GM20000 (cell line): ENCODE results near the gene RTP2.
"Not testable (repeated sequence)": the region's sequence is repeated elsewhere in the genome, so short reads cannot be mapped to it uniquely, and the experiment has no call there.

ENCODE experiments used
- DNase-seq: peaks from one replicate; pipeline ENCODE4 v3.0.0; 2012; ENCODE audit warnings: low spot score
- TF ChIP-seq, protein P1 (sequence below): IDR thresholded peaks from 2 replicates; pipeline ENCODE4 v1.5.1; 2012; ENCODE audit warnings: mild to moderate bottlenecking, control low read depth; ENCODE audit errors: extremely low read depth, missing control alignments

Gene RTP2

DNA sequence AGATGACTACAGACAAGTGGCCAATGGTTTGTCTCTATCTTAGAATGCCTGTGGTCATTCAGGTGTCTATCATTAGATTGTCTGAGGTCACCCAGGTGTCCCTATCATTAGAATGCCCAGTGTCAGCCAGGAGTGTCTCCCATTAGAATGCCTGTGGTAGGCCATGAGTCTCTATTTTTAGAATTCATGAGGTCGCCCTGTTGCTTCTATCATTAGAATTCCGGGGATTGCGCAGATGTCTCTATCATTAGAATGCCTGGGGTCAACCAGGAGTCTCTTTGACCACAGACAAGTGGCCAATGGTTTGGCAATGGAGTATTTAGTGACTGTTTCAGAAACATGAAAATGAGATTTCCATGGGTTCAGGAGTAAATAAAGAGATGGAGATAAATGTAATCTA is 7.6 kb downstream of the RTP2 start:
- DNase-seq, result no peak

DNA sequence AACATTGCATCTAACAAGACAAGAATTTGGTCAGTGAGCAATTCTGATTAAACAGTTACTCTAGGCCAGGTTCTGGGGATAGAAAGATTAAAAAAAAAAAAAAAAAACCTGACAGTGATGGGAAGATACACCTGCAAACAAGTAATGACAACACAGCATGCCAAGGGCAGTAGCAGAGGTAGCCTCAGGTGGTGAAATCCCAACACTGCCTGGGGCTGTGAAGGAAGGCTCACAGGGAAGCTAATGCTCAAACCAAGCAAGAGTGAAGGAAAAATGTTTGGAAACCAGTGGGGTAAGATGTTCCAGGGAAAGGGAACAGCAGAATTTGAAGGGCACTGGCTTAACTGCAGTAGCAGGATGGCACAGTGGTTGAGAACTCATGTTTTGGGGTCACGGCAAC is 8.9 kb downstream of the RTP2 start:
- TF ChIP-seq, protein P1, sequence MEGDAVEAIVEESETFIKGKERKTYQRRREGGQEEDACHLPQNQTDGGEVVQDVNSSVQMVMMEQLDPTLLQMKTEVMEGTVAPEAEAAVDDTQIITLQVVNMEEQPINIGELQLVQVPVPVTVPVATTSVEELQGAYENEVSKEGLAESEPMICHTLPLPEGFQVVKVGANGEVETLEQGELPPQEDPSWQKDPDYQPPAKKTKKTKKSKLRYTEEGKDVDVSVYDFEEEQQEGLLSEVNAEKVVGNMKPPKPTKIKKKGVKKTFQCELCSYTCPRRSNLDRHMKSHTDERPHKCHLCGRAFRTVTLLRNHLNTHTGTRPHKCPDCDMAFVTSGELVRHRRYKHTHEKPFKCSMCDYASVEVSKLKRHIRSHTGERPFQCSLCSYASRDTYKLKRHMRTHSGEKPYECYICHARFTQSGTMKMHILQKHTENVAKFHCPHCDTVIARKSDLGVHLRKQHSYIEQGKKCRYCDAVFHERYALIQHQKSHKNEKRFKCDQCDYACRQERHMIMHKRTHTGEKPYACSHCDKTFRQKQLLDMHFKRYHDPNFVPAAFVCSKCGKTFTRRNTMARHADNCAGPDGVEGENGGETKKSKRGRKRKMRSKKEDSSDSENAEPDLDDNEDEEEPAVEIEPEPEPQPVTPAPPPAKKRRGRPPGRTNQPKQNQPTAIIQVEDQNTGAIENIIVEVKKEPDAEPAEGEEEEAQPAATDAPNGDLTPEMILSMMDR, result no peak
- DNase-seq, result no peak

More for the DNA sequence above, 7.6 kb downstream of the RTP2 start:
- TF ChIP-seq, protein P1, result no peak

DNA sequence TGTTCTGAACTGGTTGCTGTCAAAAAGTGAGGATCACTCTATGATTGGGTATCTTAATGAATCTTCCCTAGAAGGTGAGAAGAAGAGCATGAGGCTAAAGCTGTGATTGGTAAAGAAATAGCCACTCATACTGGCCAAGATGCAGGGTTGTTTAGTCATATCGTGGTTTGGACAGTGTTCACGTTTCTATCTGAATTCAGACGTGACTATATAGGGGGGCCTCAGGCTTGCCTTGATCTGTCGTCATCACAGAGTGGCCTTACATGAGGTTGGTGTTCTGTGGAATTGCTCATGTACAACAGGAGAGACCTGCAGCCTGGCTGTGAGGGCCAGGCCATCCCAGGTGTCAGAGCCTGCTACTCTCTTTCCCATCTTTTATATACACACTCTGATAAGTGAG is 12.4 kb downstream of the RTP2 start:
- TF ChIP-seq, protein P1, result no peak
- DNase-seq, result no peak

DNA sequence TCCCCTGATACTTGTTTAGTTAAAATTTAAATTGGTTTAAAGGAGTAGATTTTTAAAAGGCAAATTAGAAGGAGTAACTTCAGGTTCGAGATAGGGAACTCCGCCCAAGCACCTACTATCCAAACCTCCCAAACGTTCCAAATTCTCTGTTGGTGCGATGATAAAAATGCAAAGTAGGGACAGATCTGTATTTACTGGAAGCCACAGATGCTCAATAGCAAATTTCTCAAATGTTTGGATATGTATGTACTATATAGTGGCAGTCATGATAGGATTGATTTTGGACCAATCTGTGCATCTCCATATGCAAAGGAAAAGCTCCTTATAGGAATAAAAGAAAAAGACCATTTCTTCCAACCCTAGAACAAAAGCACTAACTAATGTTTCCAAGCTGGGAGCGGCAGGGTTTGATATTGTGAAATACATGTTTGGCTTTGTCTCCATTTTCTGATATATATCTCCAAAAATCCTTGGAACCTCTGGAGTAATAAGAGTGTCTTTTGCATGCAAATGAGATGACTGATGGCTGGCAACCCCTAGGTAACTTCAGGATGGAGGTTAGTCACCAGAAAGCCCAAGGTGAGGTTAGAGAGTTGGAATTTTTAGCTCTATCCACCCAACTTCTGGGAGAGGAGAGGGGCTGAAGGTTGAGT is 15.6 kb downstream of the RTP2 start:
- TF ChIP-seq, protein P1, result no peak
- DNase-seq, result no peak

DNA sequence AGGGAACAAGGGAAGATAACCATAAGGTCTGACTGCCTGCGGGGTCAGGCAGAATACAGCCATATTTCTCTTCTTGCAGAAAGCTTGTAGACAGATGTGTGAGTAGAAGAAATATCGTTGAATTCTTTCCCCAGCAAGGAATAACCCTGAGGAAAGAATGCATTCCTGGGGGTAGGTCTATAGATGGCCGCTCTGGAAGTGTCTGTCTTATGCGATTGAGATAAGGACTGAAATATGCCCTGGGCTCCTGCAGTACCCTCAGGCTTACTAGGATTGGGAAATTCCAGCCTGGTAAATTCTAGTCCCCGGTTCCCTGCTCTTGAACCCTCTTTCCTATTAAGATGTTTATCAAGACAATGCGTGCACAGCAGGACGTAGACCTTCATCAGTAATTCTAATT is 16.4 kb downstream of the RTP2 start:
- TF ChIP-seq, protein P1, result no peak
- no peak for DNase-seq

DNA sequence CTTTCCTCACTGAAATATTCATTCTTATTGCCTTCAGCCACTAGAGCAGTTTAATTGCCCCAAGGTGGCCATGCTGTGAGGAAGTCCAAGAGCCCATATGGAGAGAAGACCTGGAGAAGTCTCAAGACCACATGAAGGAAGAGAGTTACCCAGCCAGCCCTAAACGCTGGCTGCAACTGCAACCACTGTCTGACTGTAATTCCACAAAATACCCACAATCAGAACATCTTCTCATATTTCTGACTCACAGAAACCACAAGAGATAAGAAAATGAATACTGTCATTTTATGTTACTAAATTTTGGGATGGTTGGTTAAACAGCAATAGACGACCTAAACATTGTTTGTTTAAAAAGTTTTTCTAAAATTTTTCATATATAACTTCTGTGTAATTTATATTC is 17.5 kb downstream of the RTP2 start:
- TF ChIP-seq, protein P1, result no peak
- no peak for DNase-seq

DNA sequence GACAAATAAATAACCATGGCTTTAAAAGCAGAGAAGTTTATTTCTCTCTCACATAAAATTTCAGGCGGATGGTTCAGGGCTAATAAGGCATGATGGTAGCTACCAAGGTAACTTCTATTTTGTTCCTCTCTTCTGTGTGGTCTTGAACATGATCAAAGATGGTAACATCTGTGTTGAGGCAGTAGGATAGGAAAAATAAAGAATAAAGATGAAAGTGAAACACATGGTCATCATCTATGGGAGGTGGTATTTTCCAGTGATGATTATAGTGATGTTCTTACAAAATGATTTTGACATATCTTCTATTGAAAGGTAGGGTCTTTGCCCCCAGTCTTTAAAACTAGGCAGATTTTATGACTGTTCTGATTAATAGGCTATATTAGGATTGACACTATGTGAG is 17.9 kb downstream of the RTP2 start:
- DNase-seq, result no peak
- TF ChIP-seq, protein P1, result no peak

DNA sequence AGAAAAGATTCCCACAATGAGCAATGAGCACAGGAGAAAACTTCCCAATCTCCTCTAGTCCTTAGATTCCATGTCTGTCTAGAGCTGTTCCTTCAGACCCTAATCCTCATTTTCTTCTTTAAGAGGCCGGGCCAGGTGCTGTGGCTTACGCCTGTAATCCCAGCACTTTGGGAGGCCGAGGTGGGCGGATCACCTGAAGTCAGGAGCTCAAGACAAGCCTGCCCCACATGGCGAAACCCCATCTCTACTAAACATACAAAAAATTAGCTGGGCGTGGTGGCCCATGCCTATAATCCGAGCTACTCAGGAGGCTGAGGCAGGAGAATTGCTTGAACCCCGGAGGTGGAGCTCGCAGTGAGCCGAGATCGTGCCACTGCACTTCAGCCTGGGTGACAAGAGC is 20.6 kb downstream of the RTP2 start:
- DNase-seq, result not testable (repeated sequence)
